ENCODE measurements around the gene FER. TPM values are rescaled to one million over a fixed set of nuclear protein-coding genes. Genes with fewer than 3 reads are reported as not detected.
"Not testable (repeated sequence)": the region's sequence is repeated elsewhere in the genome, so short reads cannot be mapped to it uniquely, and the experiment has no call there.

The FER gene
- total and polyA plus RNA-seq, 3 donors from 2014 or later: 17.5 to 40.4 (median 39.8) TPM

DNA sequence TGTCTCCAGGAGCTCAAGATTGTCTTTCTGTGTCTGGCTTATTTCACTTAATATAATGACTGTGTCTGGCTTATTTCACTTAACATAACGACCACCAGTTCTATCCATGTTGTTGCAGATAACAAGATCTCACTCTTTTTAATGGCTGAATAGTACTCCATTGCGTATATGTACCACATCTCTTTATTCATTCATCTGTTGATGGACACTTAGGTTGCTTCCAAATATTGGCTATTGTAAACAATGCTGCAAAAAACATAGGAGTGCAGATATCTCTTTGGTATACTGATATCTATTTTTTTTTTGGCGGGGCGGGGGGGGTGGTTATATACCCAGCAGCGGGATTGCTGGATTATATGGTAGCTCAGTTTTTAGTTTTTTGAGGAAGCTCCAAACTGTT lies 45.5 kb downstream of the FER start:
- H3K4me3 ChIP-seq: no peak overlapping the region
- no peak for DNase-seq
- WGBS, 2 donors: 81 to 90% methylated on average over 5 of the region's 5 CpGs
- no peaks in the 10 kb centered on the region for H3K36me3 ChIP-seq (ENCODE audit: low read depth, missing control alignments)
- intact Hi-C loops (cut with DNase I; ENCODE audit: low total_unique reads): no loop called here
- no peak for TF ChIP-seq POLR2A (IDR thresholded peaks at IDR 0.05)
- no peak for TF ChIP-seq CTCF (IDR thresholded peaks at IDR 0.05)
- H3K4me1 ChIP-seq: no peaks in the 10 kb centered on the region
- no peaks in the 10 kb centered on the region for H3K27me3 ChIP-seq
- no peak overlapping the region for H3K27ac ChIP-seq
- H3K9me3 ChIP-seq: no peaks in the 10 kb centered on the region

DNA sequence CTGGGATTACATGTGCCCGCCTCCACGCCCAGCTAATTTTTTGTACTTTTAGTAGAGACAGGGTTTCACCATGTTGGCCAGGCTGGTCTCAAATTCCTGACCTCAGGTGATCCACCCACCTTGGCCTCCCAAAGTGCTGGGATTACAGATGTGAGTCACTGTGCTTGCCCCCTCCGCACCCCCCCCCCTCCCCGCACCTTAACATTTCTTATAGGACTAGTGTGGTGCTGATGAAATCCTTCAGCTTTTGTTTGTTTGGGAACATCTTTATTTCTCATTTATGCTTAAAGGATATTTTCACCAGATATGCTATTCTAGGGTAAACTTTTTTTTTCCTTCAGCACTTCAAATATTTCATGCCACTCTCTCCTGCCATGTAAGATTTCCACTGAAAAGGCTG lies 46.7 kb downstream of the FER start:
- H3K4me3 ChIP-seq; H3K4me1 ChIP-seq; H3K27me3 ChIP-seq; DNase-seq; H3K36me3 ChIP-seq (ENCODE audit: low read depth, missing control alignments); H3K9me3 ChIP-seq; H3K27ac ChIP-seq; intact Hi-C loops (cut with DNase I; ENCODE audit: low total_unique reads): not testable (repeated sequence)
- 43 to 59% methylated on average over 4 of the region's 4 CpGs for WGBS, 2 donors

- Histone ChIP-seq H3K9me3 (no peaks in the 10 kb centered on the region), H3K4me3 (no peak overlapping the region), H3K4me1 (no peaks in the 10 kb centered on the region), H3K27ac (no peak overlapping the region), H3K36me3 (ENCODE audit: low read depth, missing control alignments) (no peaks in the 10 kb centered on the region), H3K27me3 (no peaks in the 10 kb centered on the region)
- intact Hi-C loops (cut with DNase I; ENCODE audit: low total_unique reads): no loop called here
- WGBS, 2 donors: 96 to 100% methylated on average over 2 of the region's 2 CpGs
- DNase-seq: no peak
- TF ChIP-seq CTCF (IDR thresholded peaks at IDR 0.05): no peak
- TF ChIP-seq POLR2A (IDR thresholded peaks at IDR 0.05): no peak
These were observed 49.7 kb downstream of the FER start for GRCh38 chr5:108797396-108797795.

DNA sequence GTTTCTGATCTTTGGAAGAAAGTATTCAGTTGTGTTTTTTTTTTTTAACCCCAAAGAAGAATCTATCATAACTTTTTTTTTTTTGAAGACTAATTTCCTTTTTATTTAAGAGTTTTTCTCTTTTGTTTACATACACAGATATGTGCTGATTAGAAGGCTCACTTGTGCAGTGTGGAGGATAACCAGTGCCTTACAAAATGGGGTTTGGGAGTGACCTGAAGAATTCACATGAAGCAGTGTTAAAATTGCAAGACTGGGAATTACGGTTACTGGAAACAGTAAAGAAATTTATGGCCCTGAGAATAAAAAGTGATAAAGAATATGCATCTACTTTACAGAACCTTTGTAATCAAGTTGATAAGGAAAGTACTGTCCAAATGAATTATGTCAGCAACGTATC lies 50.3 kb downstream of the FER start:
- no peak overlapping the region for H3K27ac ChIP-seq
- DNase-seq: no peak
- no peak overlapping the region for H3K4me3 ChIP-seq
- no peaks in the 10 kb centered on the region for H3K36me3 ChIP-seq (ENCODE audit: low read depth, missing control alignments)
- no peaks in the 10 kb centered on the region for H3K27me3 ChIP-seq
- TF ChIP-seq POLR2A (IDR thresholded peaks at IDR 0.05) (no peak), CTCF (IDR thresholded peaks at IDR 0.05) (no peak)
- 59 to 76% methylated on average over 2 of the region's 2 CpGs for WGBS, 2 donors
- H3K9me3 ChIP-seq: no peaks in the 10 kb centered on the region
- intact Hi-C loops (cut with DNase I; ENCODE audit: low total_unique reads): no loop called here
- no peaks in the 10 kb centered on the region for H3K4me1 ChIP-seq

DNA sequence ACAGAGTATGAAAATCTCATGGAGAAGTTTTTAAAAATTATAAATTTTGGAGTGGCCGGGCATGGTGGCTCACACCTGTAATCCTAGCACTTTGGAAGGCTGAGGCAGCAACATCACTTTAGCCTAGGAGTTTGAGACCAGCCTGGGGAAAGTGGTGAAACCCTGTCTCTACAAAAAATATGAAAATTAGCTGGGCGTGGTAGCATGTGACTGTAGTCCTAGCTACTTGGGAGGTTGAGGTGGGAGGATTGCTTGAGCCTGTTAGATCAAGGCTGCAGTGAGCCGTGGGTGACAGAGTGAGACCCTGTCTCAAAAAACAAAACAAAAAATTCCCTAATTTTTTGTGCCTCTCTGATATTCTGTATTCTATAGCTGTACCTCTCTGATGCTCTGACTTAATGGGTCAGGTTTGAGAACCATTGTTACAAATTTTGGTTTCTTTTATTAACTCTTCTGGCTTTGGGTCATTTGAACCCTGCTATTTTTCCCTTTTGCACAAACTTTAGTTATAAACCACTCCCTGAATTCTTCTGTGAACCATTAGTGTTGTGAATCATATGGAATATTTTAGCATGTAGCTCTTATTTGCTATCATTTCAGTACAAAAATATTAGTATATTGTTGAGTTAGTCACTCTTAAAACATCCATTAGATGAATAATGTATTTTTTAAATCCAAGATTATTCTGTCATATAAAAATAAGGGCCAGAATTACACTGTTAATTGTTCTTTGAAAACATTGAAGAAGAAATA lies 51.0 kb downstream of the FER start:
- no peak for DNase-seq
- 88 to 90% methylated on average over 3 of the region's 3 CpGs for WGBS, 2 donors
- no peak for TF ChIP-seq CTCF (IDR thresholded peaks at IDR 0.05)
- TF ChIP-seq POLR2A (IDR thresholded peaks at IDR 0.05): no peak

More for the DNA sequence above, 51.0 kb downstream of the FER start:
- intact Hi-C loops (cut with DNase I; ENCODE audit: low total_unique reads): no loop called here
- Histone ChIP-seq H3K4me1 (no peaks in the 10 kb centered on the region), H3K27me3 (no peaks in the 10 kb centered on the region), H3K27ac (no peak overlapping the region), H3K4me3 (no peak overlapping the region), H3K36me3 (ENCODE audit: low read depth, missing control alignments) (no peaks in the 10 kb centered on the region), H3K9me3 (no peaks in the 10 kb centered on the region)
